Pancreas (tissue), 10 donors: ENCODE results near the gene NATD1. TPM values are rescaled to one million over a fixed set of nuclear protein-coding genes. Genes with fewer than 3 reads are reported as not detected.

Source experiments
- ATAC-seq, 4 donors: fragments of 200-7000 bp; cut with Tn5 transposase; one replicate each; pipeline versions ENCODE4 v1.8.0 to v1.9.1; 2020; ENCODE audit warnings: mild to moderate bottlenecking in 4 of 4, moderate library complexity in 4 of 4
- DNase-seq, 6 donors: peaks; one replicate each; pipeline ENCODE4 v3.0.0-alpha.2; 2020
- FAIRE-seq: peaks from 2 replicates; lab custom pipeline; 2012; peaks lifted over from hg19 to GRCh38; lab: Jason Lieb, UNC
- H3K27ac ChIP-seq, 4 donors: fragments of 200-600 bp; sonication (generic); 1 replicate in 3 of 4; 2 replicates in 1 of 4; pipeline versions ENCODE4 v1.5.0 to v1.8.0; 2020
- H3K27me3 ChIP-seq, 4 donors: fragments of 200-600 bp; one replicate each; pipeline ENCODE4 v1.8.0; 2021
- H3K36me3 ChIP-seq, 3 donors: fragments of 200-600 bp; sonication (generic) in 1 of 3; one replicate each; pipeline versions ENCODE4 v1.5.0 to v1.8.0; 2020 to 2021
- H3K4me1 ChIP-seq, 3 donors: fragments of 200-600 bp; one replicate each; pipeline ENCODE4 v1.8.0; 2021
- H3K4me3 ChIP-seq, 4 donors: fragments of 200-600 bp; sonication (generic) in 2 of 4; one replicate each; pipeline versions ENCODE4 v1.5.0 to v1.8.0; 2020 to 2021
- H3K9me3 ChIP-seq, 4 donors: fragments of 200-600 bp; one replicate each; pipeline ENCODE4 v1.8.0; 2021
- WGBS, 2 donors: extraction: QIAGEN DNeasy Blood & Tissue Kit; methylation state at CpG; one replicate each; pipeline ENCODE4 v1.1.7; 2013; 5-methylcytosine and 5-hydroxymethylcytosine counted together
- intact Hi-C, 3 donors: fragments of 100-400 bp; cut with DNase I; formaldehyde crosslinking; loops; one replicate each; pipeline versions ENCODE4 v1.11.1 to v1.14.2; 2022
- polyA plus RNA-seq, 2 donors: library from polyadenylated mRNA; stranded (reverse); fragments of 200-250 nt; gene quantifications; one replicate each; pipeline ENCODE4 v1.2.3, GENCODE V29; 2013
- total RNA-seq, 6 donors: library from RNA; stranded (reverse); fragmentation: NEBNext Ultra II Directional in 4 of 6; extraction: Animal tissue kit (Norgen Biotek cat#: 25700) in 4 of 6; gene quantifications; one replicate each; pipeline versions ENCODE4 v1.2.1 to v1.2.4, GENCODE V29; 2021 to 2023
- TF ChIP-seq, protein P1 (sequence below), 4 donors: fragments of 200-600 bp; sonication (generic) in 3 of 4; IDR thresholded peaks; one replicate each; pipeline versions ENCODE4 v1.5.0 to v1.8.0; 2021; ENCODE audit warnings: antibody characterized with exemption in 4 of 4
- donor health status: healthy with polysubstance abuse.
- donor health status: DM: no; HTN: no; CAD: no; lungs with moderate emphysema.
- donor health status: DM: no; HTN: no; CAD: no.
- donor health status: control.
- donor health status: control.
- donor health status: Bipolar disorder and iron deficiency.
- donor health status: DM: yes; HTN: yes; CAD: no.
- donor health status: DM: no; HTN: no; CAD: no.
- donor health status: DM: no; HTN: no; CAD: no.
- donor health status: DM: yes; HTN: yes; CAD: no.

Gene NATD1
- total and polyA plus RNA-seq, 8 donors, result 2.3 to 8.3 (median 4.2) TPM

GRCh38 chr17:21289175-21289901 is 36.1 kb upstream of the NATD1 start:
- peak in 1 of 6 donors; percentile 77 for DNase-seq
- no peak overlapping the region for H3K4me3 ChIP-seq
- H3K36me3 ChIP-seq, result no peaks in the 10 kb centered on the region
- H3K4me1 ChIP-seq, result peaks cover 32 to 44% (median 36%) of the 10 kb centered on the region in 3 donors
- ATAC-seq, result no peak
- H3K27me3 ChIP-seq, result no peaks in the 10 kb centered on the region
- intact Hi-C loops, result no loop called here
- 73% methylated on average over 11 of the region's 11 CpGs for WGBS, 2 donors
- no peak for FAIRE-seq
- peak overlapping the region in 3 of 4 donors; percentile 80 to 99 (median 92) for H3K27ac ChIP-seq
- H3K9me3 ChIP-seq, result no peaks in the 10 kb centered on the region
- TF ChIP-seq, protein P1, sequence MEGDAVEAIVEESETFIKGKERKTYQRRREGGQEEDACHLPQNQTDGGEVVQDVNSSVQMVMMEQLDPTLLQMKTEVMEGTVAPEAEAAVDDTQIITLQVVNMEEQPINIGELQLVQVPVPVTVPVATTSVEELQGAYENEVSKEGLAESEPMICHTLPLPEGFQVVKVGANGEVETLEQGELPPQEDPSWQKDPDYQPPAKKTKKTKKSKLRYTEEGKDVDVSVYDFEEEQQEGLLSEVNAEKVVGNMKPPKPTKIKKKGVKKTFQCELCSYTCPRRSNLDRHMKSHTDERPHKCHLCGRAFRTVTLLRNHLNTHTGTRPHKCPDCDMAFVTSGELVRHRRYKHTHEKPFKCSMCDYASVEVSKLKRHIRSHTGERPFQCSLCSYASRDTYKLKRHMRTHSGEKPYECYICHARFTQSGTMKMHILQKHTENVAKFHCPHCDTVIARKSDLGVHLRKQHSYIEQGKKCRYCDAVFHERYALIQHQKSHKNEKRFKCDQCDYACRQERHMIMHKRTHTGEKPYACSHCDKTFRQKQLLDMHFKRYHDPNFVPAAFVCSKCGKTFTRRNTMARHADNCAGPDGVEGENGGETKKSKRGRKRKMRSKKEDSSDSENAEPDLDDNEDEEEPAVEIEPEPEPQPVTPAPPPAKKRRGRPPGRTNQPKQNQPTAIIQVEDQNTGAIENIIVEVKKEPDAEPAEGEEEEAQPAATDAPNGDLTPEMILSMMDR (IDR thresholded peaks at IDR 0.05), result no peak

- H3K9me3 ChIP-seq, result no peaks in the 10 kb centered on the region
- no peak for FAIRE-seq
- peak overlapping the region in 2 of 4 donors; percentile 18 to 34 for H3K4me3 ChIP-seq
- TF ChIP-seq, protein P1 (IDR thresholded peaks at IDR 0.05), result no peak
- 46 to 56% methylated on average over 6 of the region's 6 CpGs for WGBS, 2 donors
- no peak for ATAC-seq
- no peak for DNase-seq
- peaks cover 32 to 44% (median 36%) of the 10 kb centered on the region in 3 donors for H3K4me1 ChIP-seq
- peak overlapping the region; percentile 80 to 99 (median 88) for H3K27ac ChIP-seq
- no peaks in the 10 kb centered on the region for H3K27me3 ChIP-seq
- intact Hi-C loops, result no loop called here
- no peaks in the 10 kb centered on the region for H3K36me3 ChIP-seq
Observed at GRCh38 chr17:21288571-21289017, 35.4 kb upstream of the NATD1 start.

DNA sequence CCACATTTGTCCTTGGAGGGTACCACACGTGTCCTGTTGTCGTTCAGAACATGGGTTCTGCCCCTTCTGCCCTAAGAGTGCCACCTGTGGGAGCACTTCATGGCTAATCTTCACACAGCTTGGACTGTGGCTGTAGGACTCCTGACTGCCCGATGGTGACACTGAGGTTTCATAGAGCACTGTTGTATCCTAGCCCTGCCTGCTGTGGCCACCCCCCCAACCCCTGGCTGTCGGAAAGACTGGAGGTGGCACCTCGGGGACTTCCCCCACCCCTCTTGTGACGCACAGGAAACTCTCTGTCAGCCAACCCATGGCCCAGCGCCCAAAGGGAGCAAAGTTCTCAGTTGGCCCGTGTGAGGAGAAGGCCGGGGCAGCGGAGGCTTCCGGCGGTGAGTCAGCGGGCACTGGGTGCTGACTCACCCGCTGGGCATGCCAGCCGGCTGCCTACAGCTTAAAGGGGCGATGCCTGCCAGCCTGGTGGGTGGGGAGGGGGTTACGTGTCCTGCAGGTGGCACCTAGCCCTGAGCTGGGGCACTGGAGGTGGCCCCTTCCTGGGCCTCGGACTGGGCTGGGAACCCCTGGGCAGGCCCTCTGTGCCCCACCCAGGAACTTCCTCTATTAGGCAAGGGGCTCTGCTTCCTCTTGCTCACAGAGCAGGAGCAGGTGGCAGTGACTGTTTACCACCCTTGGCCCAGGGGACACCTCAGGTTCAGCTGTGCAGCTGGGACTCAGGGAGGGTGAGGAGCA is 34.7 kb upstream of the NATD1 start:
- H3K4me3 ChIP-seq, result peak overlapping the region in 2 of 4 donors; percentile 73 to 90
- H3K9me3 ChIP-seq, result no peaks in the 10 kb centered on the region
- WGBS, 2 donors, result 1% methylated on average over 18 of the region's 18 CpGs
- DNase-seq (peak; percentile 93 to 99 (median 98)), ATAC-seq (peak; percentile 62 to 75 (median 69)), FAIRE-seq (peak; percentile 90)
- TF ChIP-seq, protein P1 (IDR thresholded peaks at IDR 0.05), result no peak
- peaks cover 32 to 46% (median 36%) of the 10 kb centered on the region in 3 donors for H3K4me1 ChIP-seq
- H3K36me3 ChIP-seq, result no peaks in the 10 kb centered on the region
- intact Hi-C loops, result no loop called here
- no peaks in the 10 kb centered on the region for H3K27me3 ChIP-seq
- peak overlapping the region; percentile 80 to 99 (median 88) for H3K27ac ChIP-seq

DNA sequence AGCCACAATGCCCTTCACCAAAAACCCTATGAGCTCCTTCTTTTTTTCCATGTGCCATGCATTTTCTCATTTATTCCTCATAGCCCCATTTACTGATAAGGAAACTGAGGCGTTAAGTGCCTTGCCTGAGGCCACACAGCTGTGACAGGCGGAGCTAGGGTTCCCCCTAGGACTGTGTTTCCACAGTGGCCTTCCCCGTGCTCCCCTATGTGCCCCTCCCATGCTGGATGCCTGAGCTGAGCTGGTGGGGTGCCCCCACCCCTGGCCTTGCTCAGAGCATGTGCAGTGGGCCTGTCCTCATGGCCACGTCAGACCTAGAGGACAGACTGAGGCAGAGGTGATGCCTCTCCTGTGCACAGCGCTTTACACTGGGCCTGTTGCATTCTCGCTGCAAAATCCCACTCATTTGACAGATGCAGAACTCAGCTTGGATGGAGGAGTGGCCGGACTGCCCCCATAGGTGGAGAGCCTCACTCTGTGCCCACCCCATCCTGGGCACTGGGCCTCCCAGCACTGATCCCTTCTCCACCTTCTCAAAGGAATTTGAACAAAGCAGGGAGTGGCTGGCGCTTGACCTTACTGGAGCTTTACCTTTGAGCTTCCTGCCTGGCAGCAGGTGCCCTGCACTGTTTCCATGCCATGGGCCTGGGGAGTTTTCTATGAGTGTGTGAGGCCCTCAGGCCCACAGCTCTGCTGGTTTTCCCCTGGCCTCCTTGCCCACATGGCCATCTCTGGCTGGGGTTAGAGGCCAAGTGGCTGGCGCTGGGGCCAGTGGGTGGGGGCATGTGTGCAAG is 33.9 kb upstream of the NATD1 start:
- ATAC-seq (peak in 3 of 4 donors; percentile 2), DNase-seq (peak in 3 of 6 donors; percentile 54 to 72 (median 68)), FAIRE-seq (no peak)
- Histone ChIP-seq H3K27ac (peak overlapping the region; percentile 80 to 99 (median 88)), H3K4me3 (peak overlapping the region in 3 of 4 donors; percentile 73 to 90 (median 83)), H3K9me3 (no peaks in the 10 kb centered on the region), H3K36me3 (no peaks in the 10 kb centered on the region), H3K4me1 (peaks cover 32 to 46% (median 36%) of the 10 kb centered on the region in 3 donors), H3K27me3 (no peaks in the 10 kb centered on the region)
- 22 to 35% methylated on average over 9 of the region's 9 CpGs for WGBS, 2 donors
- intact Hi-C loops, result no loop called here
- TF ChIP-seq, protein P1 (IDR thresholded peaks at IDR 0.05), result no peak
